ENCODE measurements around the gene EEA1.

- no peak for TF ChIP-seq CTCF (IDR thresholded peaks at IDR 0.05)
- TF ChIP-seq ELK1 (IDR thresholded peaks at IDR 0.05; ENCODE audit: low read depth, low read length): no peak
- no peak for TF ChIP-seq REST (IDR thresholded peaks at IDR 0.05)
- TF ChIP-seq MAFK (IDR thresholded peaks at IDR 0.05; ENCODE audit: partially characterized antibody): no peak
- TF ChIP-seq RFX5 (IDR thresholded peaks at IDR 0.05): no peak
- no peak for TF ChIP-seq MYC (IDR thresholded peaks at IDR 0.05; ENCODE audit: borderline replicate concordance, low read length)
- TF ChIP-seq NR3C1 (IDR thresholded peaks at IDR 0.05): no peak
These were observed 181.9 kb downstream of the EEA1 start for GRCh38 chr12:92747151-92747550.

All from A549 (cell line).